ENCODE results near the gene CEP112. TPM values are rescaled to one million over a fixed set of nuclear protein-coding genes. Genes with fewer than 3 reads are reported as not detected.

CEP112 gene
- total RNA-seq, 4 donors from 2014 or later = 14.6 to 21.2 (median 20.2) TPM

DNA sequence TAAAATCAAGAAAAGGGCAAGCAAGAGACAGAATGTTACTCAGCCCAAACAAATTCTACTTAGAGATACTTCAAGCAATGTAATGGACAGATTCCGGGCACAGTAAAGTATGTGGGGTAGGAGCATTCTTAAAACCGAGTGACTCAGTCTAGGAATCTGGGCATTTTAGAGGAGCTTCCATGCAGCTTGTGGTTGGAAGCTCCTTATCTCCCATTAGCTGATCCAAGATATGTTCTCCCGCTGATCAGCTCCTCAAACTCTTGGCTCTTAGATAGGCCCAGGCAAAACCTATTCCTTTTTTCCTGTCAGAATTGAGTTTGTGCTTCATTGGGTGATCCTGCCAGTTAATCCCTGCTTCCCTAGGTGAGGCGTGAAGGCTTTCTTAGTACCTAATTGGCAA lies 303.3 kb downstream of the CEP112 start:
- intact Hi-C loops (cut with DNase I) = no loop called here
- no peak for DNase-seq
- TF ChIP-seq CTCF (IDR thresholded peaks at IDR 0.05) = no peak
- no peak for TF ChIP-seq POLR2A (IDR thresholded peaks at IDR 0.05)
- Histone ChIP-seq H3K36me3 (no peaks in the 10 kb centered on the region), H3K27me3 (no peaks in the 10 kb centered on the region), H3K9me3 (no peaks in the 10 kb centered on the region), H3K4me1 (no peaks in the 10 kb centered on the region), H3K27ac (no peak overlapping the region), H3K4me3 (replicated peaks in 1 of 3) (no peak overlapping the region)
- 76 to 80% methylated on average over 4 of the region's 4 CpGs for WGBS, 2 donors

DNA sequence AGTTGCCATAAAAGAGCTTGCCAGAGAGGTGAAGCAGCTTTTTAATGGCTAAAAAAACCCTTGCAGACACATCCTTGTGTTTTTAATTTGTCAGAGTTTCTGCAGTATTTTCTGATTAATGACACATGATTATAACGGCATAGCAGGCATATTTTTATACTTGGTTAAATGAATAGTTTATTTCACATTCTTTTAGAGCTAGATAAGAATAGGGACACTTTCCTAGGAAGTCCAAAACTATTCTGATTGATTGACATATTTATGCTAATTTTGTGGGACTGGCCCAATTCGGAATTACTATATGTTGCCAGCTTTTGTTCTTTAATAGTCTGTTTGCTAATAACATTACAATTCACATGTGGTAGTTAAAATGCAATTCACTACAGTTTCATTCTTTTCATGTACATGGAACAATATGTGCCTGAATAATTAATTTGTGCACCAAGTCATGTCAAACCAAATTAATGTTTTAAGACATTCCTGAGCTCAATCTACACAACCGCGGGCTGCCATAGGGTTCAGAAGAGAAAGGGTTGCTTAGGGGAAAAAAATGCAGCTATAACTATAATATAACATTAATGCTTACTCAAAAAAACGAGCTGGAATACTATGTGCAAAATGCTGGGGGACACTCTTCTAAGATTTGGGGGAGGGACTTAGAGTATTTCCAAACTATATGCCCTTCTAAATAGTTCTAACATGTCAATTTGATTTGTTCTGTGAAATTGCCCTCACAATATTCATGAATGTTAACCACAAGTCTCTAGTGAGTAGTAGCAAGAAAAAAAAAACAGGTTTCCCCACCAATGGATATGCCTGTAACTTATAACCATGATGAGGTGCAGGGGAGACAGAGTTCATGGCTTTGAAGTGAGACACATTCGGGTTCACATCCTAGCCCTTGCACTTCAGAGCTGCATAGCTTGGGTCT lies 305.4 kb downstream of the CEP112 start:
- no peaks in the 10 kb centered on the region for H3K36me3 ChIP-seq
- H3K9me3 ChIP-seq = no peaks in the 10 kb centered on the region
- DNase-seq = no peak
- TF ChIP-seq POLR2A (IDR thresholded peaks at IDR 0.05) = no peak
- no peak for TF ChIP-seq CTCF (IDR thresholded peaks at IDR 0.05)
- WGBS, 2 donors = 75 to 76% methylated on average over 6 of the region's 6 CpGs
- no peak overlapping the region for H3K27ac ChIP-seq
- H3K4me1 ChIP-seq = no peaks in the 10 kb centered on the region
- intact Hi-C loops (cut with DNase I) = no loop called here
- H3K27me3 ChIP-seq = no peaks in the 10 kb centered on the region
- H3K4me3 ChIP-seq (replicated peaks in 1 of 3) = no peak overlapping the region

DNA sequence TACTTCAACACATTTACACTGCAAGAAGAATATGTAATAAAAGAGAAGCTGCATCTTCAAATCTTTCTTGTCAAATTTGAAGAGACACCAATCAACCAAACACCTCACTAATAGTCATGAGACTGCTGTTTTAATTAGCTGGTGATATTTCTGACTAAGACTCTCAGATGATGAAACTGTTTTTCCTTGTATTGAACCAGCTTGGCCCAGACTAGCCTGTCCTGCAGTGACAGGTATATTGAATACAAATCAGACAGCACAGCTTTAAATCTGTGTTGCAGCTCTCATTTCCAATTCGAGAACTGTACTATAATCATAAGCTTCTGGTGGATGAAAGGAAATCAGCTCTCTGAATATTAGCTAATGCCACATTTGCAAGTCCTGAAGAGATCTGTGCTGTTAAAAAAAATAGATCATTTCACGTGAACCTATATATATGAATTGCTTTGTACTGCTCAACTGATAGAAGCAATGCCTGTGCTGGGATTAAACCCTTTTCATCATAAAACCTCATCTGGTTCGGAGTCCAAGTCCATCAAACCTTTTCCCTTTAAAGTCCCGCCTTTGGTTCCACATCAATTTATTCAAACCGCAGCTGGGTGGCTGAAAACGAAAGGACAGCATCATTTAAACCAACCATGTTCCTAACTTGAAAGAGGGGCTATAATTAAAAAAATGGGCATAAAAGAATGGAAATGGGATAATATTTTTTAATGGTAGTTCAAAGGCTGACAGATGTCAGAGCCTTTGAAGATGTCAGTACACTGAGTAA lies 306.2 kb downstream of the CEP112 start:
- intact Hi-C loops (cut with DNase I) = no loop called here
- H3K4me3 ChIP-seq (replicated peaks in 1 of 3) = no peak overlapping the region
- no peak for DNase-seq
- no peaks in the 10 kb centered on the region for H3K27me3 ChIP-seq
- no peak for TF ChIP-seq POLR2A (IDR thresholded peaks at IDR 0.05)
- no peak for TF ChIP-seq CTCF (IDR thresholded peaks at IDR 0.05)
- 89 to 90% methylated on average over 6 of the region's 6 CpGs for WGBS, 2 donors
- H3K9me3 ChIP-seq = no peaks in the 10 kb centered on the region
- no peak overlapping the region for H3K27ac ChIP-seq
- H3K4me1 ChIP-seq = no peaks in the 10 kb centered on the region
- H3K36me3 ChIP-seq = no peaks in the 10 kb centered on the region

DNA sequence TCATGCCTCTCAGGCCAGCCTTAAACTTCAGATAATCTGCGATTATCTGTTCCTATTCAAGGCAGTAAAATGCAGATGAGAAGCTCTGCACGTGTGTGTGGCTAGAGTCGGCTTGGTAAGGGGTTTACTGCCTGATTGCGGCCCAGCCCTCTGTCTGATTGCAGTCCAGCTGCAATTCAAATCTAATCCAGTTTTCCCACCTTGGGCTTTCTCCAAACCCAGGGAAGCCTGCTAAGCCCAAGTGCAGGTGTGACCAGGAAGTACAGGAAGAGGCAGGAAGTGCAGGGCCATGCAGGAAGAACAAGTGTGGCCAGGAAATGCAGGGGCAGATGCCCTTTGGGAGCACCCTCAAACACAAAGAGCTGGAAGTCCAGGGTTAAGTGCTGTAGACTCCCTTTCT lies 314.9 kb downstream of the CEP112 start:
- intact Hi-C loops (cut with DNase I) = no loop called here
- Histone ChIP-seq H3K27ac (no peak overlapping the region), H3K4me1 (no peaks in the 10 kb centered on the region), H3K36me3 (no peaks in the 10 kb centered on the region), H3K27me3 (no peaks in the 10 kb centered on the region), H3K4me3 (replicated peaks in 1 of 3) (no peak overlapping the region), H3K9me3 (no peaks in the 10 kb centered on the region)
- no peak for TF ChIP-seq CTCF (IDR thresholded peaks at IDR 0.05)
- no peak for TF ChIP-seq POLR2A (IDR thresholded peaks at IDR 0.05)
- WGBS, 2 donors = 81 to 82% methylated on average over 4 of the region's 4 CpGs
- no peak for DNase-seq

DNA sequence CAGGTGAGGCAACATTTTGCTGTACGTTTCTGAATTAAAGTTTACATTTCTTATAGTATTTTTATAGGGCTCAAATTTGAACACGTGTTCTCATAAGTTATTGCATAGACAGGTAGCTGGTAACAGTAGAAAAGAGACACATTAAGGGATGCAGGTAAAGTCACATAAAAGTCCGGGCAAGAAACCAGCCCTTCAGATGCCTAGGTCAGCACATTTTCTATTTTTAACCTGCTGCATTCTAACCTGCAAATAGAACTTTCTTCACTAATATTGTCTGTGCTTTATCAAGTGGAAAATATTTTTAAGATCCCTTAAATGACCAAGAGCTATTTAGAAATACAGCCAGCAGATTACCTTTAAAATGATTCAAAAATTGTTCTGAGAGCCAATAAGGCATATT lies 323.1 kb downstream of the CEP112 start:
- intact Hi-C loops (cut with DNase I) = no loop called here
- no peak for TF ChIP-seq CTCF (IDR thresholded peaks at IDR 0.05)
- 69 to 82% methylated on average over 3 of the region's 3 CpGs for WGBS, 2 donors

More for the DNA sequence above, 323.1 kb downstream of the CEP112 start:
- H3K36me3 ChIP-seq = no peaks in the 10 kb centered on the region
- H3K4me1 ChIP-seq = peaks cover 0 to 3% of the 10 kb centered on the region in 2 donors
- H3K9me3 ChIP-seq = no peaks in the 10 kb centered on the region
- H3K27ac ChIP-seq = no peak overlapping the region
- H3K27me3 ChIP-seq = no peaks in the 10 kb centered on the region
- no peak overlapping the region for H3K4me3 ChIP-seq (replicated peaks in 1 of 3)
- DNase-seq = no peak
